GM12873 (cell line): ENCODE results near the gene FAF1.

Experiments
- TF ChIP-seq, protein P1 (sequence below): IDR thresholded peaks from 2 replicates; pipeline ENCODE4 v1.5.1; 2012; ENCODE audit warnings: low read depth, mild to moderate bottlenecking, moderate library complexity, low read length, control low read depth; ENCODE audit not compliant: insufficient read depth; ENCODE audit errors: missing control alignments

Gene FAF1

DNA sequence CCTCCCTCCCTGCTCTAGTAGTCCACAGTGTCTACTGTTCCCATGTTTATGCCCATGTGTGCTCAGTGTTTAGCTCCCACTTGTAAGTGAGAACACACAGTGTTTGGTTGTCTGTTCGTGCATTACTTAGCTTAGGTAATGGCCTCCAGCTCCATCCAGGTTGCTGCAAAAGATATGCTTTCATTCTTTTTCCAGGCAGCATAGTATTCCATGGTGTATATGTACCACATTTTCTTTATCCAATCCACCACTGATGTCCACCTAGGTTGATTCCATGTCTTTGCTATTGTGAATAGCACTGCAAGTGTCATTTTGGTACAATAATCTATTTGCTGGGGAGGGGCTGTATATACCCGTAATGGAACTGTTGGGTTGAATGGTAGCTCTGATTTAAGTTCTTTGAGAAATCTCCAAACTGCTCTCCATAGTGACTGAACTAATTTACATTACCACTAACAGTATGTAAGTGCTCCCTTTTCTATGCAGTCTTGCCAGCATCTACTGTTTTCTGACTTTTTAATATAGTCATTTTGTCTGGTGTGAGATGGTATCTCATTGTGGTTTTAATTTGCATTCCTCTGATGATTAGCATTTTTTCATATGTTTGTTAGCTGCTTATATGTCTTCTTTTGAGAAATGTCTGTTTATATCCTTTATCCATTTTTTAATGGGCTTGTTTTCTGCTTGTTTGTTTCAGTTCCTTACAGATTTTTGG, 344.9 kb downstream of the FAF1 start:
- TF ChIP-seq, protein P1, sequence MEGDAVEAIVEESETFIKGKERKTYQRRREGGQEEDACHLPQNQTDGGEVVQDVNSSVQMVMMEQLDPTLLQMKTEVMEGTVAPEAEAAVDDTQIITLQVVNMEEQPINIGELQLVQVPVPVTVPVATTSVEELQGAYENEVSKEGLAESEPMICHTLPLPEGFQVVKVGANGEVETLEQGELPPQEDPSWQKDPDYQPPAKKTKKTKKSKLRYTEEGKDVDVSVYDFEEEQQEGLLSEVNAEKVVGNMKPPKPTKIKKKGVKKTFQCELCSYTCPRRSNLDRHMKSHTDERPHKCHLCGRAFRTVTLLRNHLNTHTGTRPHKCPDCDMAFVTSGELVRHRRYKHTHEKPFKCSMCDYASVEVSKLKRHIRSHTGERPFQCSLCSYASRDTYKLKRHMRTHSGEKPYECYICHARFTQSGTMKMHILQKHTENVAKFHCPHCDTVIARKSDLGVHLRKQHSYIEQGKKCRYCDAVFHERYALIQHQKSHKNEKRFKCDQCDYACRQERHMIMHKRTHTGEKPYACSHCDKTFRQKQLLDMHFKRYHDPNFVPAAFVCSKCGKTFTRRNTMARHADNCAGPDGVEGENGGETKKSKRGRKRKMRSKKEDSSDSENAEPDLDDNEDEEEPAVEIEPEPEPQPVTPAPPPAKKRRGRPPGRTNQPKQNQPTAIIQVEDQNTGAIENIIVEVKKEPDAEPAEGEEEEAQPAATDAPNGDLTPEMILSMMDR: no peak

DNA sequence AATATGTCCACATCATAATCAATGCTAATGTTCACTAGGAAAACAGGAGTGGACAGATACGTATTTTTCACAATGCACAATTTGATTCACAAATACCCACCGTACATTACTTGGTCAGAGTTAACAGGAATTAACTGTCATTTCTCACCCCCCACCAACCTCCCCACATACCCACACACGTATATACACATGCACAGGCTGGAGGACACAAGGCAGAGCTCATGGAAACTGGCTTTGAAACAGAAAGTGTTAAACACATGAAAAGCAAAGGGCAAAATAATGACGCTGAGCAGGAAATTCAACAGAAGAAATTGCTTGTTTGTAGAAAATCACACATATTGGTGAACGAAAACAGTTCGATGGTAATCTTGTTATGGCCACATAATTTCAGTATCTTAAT, 348.4 kb downstream of the FAF1 start:
- TF ChIP-seq, protein P1: no peak

DNA sequence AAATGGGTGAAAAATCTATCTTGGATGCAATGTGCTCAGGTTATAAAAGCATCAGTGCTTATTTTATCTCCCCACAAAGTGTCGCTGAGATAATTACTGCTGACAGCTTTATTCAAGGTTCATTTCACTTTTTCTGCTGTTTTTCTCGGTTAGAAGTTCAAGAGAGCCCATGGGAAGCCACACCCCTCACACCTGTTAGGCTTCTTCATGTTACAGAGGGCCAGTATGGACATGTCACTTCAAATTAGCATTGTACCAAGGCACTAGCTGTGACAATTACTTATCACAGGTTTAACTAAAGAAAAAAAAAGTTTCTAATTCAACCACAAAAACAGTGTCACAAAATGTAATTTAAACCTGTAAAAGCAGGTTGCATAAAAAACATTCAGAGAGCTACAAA, 349.5 kb downstream of the FAF1 start:
- TF ChIP-seq, protein P1: no peak

DNA sequence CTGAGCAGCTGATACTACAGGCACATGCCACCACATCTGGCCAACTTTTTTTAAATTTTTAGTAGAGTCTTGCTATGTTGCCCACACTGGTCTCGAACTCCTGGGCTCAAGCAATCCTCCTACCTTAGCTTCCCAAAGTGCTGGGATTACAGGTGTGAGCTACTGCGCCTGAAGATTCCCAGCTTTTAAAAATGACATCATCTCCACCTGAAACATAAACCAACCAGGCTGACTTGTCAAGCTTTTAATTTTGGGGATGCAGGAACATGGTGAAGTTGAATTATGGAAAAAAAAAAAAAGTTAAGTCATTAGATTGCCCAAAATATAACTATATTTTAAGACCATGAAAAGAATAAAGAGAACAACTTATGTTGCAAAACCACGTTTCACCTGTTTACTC, 350.6 kb downstream of the FAF1 start:
- TF ChIP-seq, protein P1: no peak

DNA sequence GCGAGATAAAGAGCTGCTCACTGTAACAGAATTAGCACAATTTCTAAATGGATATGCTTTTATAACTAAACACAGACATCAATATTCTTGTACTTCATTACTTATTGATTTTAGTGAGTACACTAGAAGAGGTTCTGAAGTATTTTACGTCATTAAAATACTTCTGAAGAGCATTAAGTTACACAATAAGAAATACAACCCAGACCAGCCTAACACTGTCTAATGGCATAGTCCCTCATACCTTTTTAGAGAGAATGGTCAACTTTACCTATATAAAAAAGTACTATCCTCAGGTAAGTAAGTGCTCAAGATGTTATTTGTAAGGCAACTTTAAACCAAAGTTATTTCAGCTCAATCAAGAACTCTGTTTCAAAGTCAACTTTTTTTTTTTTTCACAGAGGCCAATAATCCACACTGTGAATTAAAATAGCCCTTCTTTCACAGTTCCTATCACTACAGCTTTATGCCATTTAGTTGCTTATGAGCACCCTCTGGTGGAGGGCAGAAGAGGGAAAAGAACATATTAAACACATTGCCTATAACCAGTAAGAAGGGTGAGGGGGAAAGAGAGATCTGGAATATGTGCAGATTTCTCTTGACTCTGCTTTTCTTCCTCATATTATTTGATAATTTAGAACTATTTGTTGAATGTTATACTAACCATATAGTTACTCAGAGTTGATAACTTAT, 354.7 kb downstream of the FAF1 start:
- TF ChIP-seq, protein P1: peak; percentile 50

DNA sequence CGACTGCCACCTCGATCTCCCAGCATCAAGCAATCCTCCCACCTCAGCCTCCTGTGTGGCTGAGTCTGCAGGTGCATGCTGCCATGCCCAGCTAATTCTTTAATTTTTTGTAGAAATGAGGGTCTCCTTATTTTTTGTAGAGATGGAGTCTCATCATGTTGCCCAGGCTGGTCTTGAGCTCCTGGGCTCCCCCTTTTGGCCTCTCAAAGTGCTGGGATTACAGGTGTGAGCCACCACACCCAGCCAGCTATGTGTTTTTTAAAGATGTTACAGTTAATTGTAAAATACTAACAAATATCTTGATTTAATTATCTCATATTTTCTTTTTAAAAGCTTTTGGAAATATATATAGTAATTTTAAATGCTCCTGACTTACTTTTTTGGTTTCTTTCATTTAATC, 355.5 kb downstream of the FAF1 start:
- TF ChIP-seq, protein P1: no peak

DNA sequence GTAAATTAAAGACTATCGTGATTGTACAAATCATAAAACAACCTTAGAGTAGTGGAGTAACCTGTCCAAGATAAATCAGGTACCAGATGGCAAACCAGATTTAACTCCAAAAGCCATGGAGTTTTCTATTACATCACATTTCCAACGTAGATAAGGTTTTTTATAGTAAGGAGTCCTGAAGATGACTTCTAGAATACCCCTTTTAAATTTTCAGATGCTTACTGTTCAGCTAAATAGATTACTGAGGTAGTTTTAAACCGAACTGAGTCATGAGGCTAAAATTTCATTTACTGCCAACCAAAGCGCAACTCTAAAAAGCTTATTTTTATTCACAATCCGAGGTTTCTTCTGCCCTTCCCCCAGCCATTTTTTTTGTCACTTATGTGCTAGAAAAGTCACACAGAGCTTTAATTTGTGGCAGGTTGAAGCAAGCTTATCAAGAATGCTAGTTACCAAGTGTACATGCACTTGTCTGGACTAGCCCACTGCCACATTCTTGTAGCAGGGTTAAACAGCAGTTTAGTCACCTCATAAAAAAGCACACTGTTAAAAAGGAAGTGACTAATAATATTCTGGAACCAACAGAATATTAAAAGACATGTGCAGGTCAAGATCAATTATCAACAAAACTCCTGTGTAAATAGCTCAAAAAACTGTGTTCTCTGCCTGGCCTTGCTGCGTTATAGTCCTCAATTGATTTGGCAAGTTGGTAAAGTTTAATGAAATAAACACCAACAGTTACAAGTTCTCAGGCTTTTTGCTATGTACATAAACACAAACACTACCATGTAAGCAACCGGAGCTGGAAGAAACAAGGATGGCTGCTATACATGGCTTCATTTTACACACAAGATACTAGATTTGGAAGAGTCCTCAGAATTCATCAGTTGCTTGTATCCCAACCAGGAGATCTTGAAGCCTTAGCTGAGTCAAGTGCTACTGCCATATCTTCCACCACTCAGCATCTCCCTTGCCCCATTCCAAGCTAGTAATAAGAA, 356.5 kb downstream of the FAF1 start:
- TF ChIP-seq, protein P1: no peak
